HepG2 (cell line): ENCODE results near the gene TMEM273. TPM values are rescaled to one million over a fixed set of nuclear protein-coding genes. Genes with fewer than 3 reads are reported as not detected.

Experiments
- ATAC-seq: fragments of 200-7000 bp; cut with Tn5 transposase; 3 replicates; pipeline ENCODE4 v1.9.1; 2020; ENCODE audit warnings: mild to moderate bottlenecking, moderate library complexity
- BruUV-seq: library from RNA; stranded (reverse); fragments of 400-500 nt; replicated peaks from 2 replicates; lab custom pipeline; 2021; lab: Mats Ljungman, UMichigan
- CTCF ChIA-PET: fragments of 300-600 bp; formaldehyde crosslinking; extraction: SDS; loops from one replicate; lab custom pipeline; 2021; ENCODE audit warnings: low total read pairs, inconsistent platforms, low intra/inter-chr PET ratio; lab: Yijun Ruan, JAX
- POLR2A ChIA-PET: fragments of 350-600 bp; sonication (Branson Sonifier 250); formaldehyde crosslinking; loops from one replicate; lab custom pipeline; 2020; ENCODE audit warnings: antibody characterized with exemption, inconsistent platforms; lab: Yijun Ruan, JAX
- DNase-seq: peaks from one replicate; pipeline ENCODE4 v3.0.0-alpha.2; 2015; ENCODE audit warnings: low spot score
- FAIRE-seq: peaks from 3 replicates; lab custom pipeline; 2011; peaks lifted over from hg19 to GRCh38; lab: Jason Lieb, UNC
- H2AFZ ChIP-seq: one replicate; pipeline ENCODE4 v1.6.1; 2011; ENCODE audit warnings: low read length, inconsistent platforms
- H3K27ac ChIP-seq: fragments of 300-600 bp; 3 replicates; pipeline ENCODE4 v1.8.0; 2011; ENCODE audit warnings: mixed run types, mild to moderate bottlenecking, mixed read lengths, low read length, inconsistent platforms; ENCODE audit not compliant: insufficient read depth; ENCODE audit errors: extremely low read length
- H3K27me3 ChIP-seq, 2 experiments: fragments of 200-600 bp in 1 of 2; 2 replicates in 1 of 2; 3 replicates in 1 of 2; pipeline versions ENCODE4 v1.6.0 to v1.8.0; 2011; ENCODE audit warnings: low read length in 2 of 2, mild to moderate bottlenecking in 2 of 2, moderate library complexity in 2 of 2, inconsistent platforms in 1 of 2; ENCODE audit not compliant: insufficient read depth in 2 of 2, control insufficient read depth in 1 of 2
- H3K36me3 ChIP-seq, 2 experiments: fragments of 200-600 bp in 1 of 2; replicated peaks in 1 of 2; 2 replicates in 1 of 2; 3 replicates in 1 of 2; pipeline versions ENCODE4 v1.5.1 to v1.8.0; 2011; ENCODE audit warnings: low read length in 2 of 2, inconsistent platforms in 1 of 2; ENCODE audit not compliant: insufficient read depth in 2 of 2, control insufficient read depth in 1 of 2
- H3K4me1 ChIP-seq: 2 replicates; pipeline ENCODE4 v1.5.1; 2012; ENCODE audit warnings: low read length, inconsistent platforms; ENCODE audit not compliant: insufficient read depth
- H3K4me2 ChIP-seq: 2 replicates; pipeline ENCODE4 v1.6.0; 2011; ENCODE audit warnings: low read depth, low read length, inconsistent platforms
- H3K4me3 ChIP-seq, 3 experiments: fragments of 200-600 bp in 1 of 3; sonication (generic), shearing (Covaris generic) in 1 of 3; replicated peaks in 1 of 3; 2 replicates each; pipeline ENCODE4 v1.5.1; 2011 to 2016; ENCODE audit warnings: low read length in 3 of 3, inconsistent platforms in 2 of 3, low read depth in 2 of 3, mild to moderate bottlenecking in 2 of 3, control low read depth in 1 of 3, mixed read lengths in 1 of 3; ENCODE audit not compliant: insufficient read depth in 1 of 3
- H3K79me2 ChIP-seq: one replicate; pipeline ENCODE4 v1.6.1; 2011; ENCODE audit warnings: low read length, inconsistent platforms; ENCODE audit not compliant: insufficient read depth
- H3K9ac ChIP-seq: 2 replicates; pipeline ENCODE4 v1.6.0; 2011; ENCODE audit warnings: mild to moderate bottlenecking, low read depth, low read length, inconsistent platforms; ENCODE audit not compliant: insufficient read depth
- H3K9me3 ChIP-seq: 2 replicates; pipeline ENCODE4 v1.5.1; 2012; ENCODE audit warnings: mild to moderate bottlenecking, low read length
- H4K20me1 ChIP-seq: 2 replicates; pipeline ENCODE4 v1.6.0; 2011; ENCODE audit warnings: inconsistent platforms, mild to moderate bottlenecking, low read length, moderate library complexity; ENCODE audit not compliant: insufficient read depth
- ARNTL ChIP-seq: sonication (generic); formaldehyde crosslinking; IDR thresholded peaks from 2 replicates; pipeline ENCODE4 v1.4.0; 2020; ENCODE audit warnings: mild to moderate bottlenecking, missing genetic modification reagents
- MAFK ChIP-seq, 2 experiments: IDR thresholded peaks in 1 of 2; conservative IDR thresholded peaks in 1 of 2; 2 replicates each; pipeline ENCODE4 v1.6.1; 2011; ENCODE audit warnings: improper control_type of control experiment in 2 of 2, low read length in 2 of 2
- PATZ1 ChIP-seq: sonication (generic); formaldehyde crosslinking; IDR thresholded peaks from 2 replicates; pipeline ENCODE4 v1.4.0; 2020; ENCODE audit warnings: missing genetic modification reagents
- SMC3 ChIP-seq: IDR thresholded peaks from 2 replicates; pipeline ENCODE4 v1.6.1; 2011; ENCODE audit warnings: low read length, improper control_type of control experiment
- SNAPC2 ChIP-seq: sonication (generic); formaldehyde crosslinking; IDR thresholded peaks from 2 replicates; pipeline ENCODE4 v1.8.1; 2022; ENCODE audit warnings: mild to moderate bottlenecking, missing genetic modification reagents
- SP140L ChIP-seq: sonication (generic); formaldehyde crosslinking; IDR thresholded peaks from 2 replicates; pipeline ENCODE4 v1.4.0; 2020; ENCODE audit warnings: missing genetic modification reagents, borderline replicate concordance
- TCF7L2 ChIP-seq: IDR thresholded peaks from 2 replicates; pipeline ENCODE4 v1.6.1; 2011; ENCODE audit warnings: mild to moderate bottlenecking, low read depth, low read length, moderate library complexity
- THAP11 ChIP-seq: IDR thresholded peaks from 2 replicates; pipeline ENCODE4 v1.6.1; 2016; ENCODE audit warnings: missing biosample characterization, missing genetic modification reagents
- TRIM24 ChIP-seq: sonication (generic); formaldehyde crosslinking; IDR thresholded peaks from 2 replicates; pipeline ENCODE4 v1.8.0; 2022; ENCODE audit warnings: mild to moderate bottlenecking, missing genetic modification reagents
- ZNF205 ChIP-seq: IDR thresholded peaks from 2 replicates; pipeline ENCODE4 v1.6.1; 2018; ENCODE audit warnings: missing biosample characterization, missing genetic modification reagents
- ZNF333 ChIP-seq: sonication (generic); formaldehyde crosslinking; IDR thresholded peaks from 2 replicates; pipeline ENCODE4 v1.4.0; 2020; ENCODE audit warnings: mild to moderate bottlenecking, missing genetic modification reagents, borderline replicate concordance
- ZNF503 ChIP-seq: sonication (generic); formaldehyde crosslinking; IDR thresholded peaks from 2 replicates; pipeline ENCODE4 v1.4.0; 2020; ENCODE audit warnings: missing genetic modification reagents
- ZNF563 ChIP-seq: sonication (generic); formaldehyde crosslinking; IDR thresholded peaks from 2 replicates; pipeline ENCODE4 v1.8.0; 2022; ENCODE audit warnings: mild to moderate bottlenecking, moderate library complexity, missing genetic modification reagents
- ZNF792 ChIP-seq: IDR thresholded peaks from 2 replicates; pipeline ENCODE4 v1.6.1; 2016
- WGBS: methylation state at CpG from one replicate; pipeline ENCODE4 v1.1.6; 2017; ENCODE audit warnings: low lambda C conversion rate; 5-methylcytosine and 5-hydroxymethylcytosine counted together
- in situ Hi-C: cut with HindIII; loops from 2 replicates; pipeline ENCODE4 v1.10.0; 2017; ENCODE audit warnings: low pct_unique_long_range_greater_than_20kb; ENCODE audit not compliant: extremely low pct_ligation_motif_present
- intact Hi-C: fragments of 100-400 bp; cut with micrococcal nuclease; formaldehyde crosslinking; loops from one replicate; pipeline ENCODE4 v1.10.0; 2022; ENCODE audit not compliant: unreplicated experiment
- polyA plus RNA-seq, 8 experiments: library from polyadenylated mRNA; depleted of rRNA in 3 of 8; stranded (reverse) in 7 of 8; unstranded in 1 of 8; fragments of >200 nt; fragmentation: Illumina TruSeq in 4 of 8; extraction: Trizol in 4 of 8; gene quantifications; 2 replicates each; pipeline versions ENCODE4 v1.2.1 to v1.2.3, GENCODE V29; 2011 to 2016; ENCODE audit warnings: low read depth in 4 of 8, missing spikeins in 1 of 8, mixed read lengths in 1 of 8; ENCODE audit not compliant: insufficient read depth in 1 of 8
- total RNA-seq, 5 experiments: library from RNA; depleted of rRNA; stranded (reverse); fragments of >200 nt; fragmentation: Illumina TruSeq; extraction: Trizol; gene quantifications; 2 replicates each; pipeline ENCODE4 v1.2.3, GENCODE V29; 2016; ENCODE audit warnings: low read depth in 1 of 5

The TMEM273 gene
- total and polyA plus RNA-seq, 2 of the 13 experiments (the other 11 are each of a cell fraction or from before 2014, with no cell fraction given): not detected

DNA sequence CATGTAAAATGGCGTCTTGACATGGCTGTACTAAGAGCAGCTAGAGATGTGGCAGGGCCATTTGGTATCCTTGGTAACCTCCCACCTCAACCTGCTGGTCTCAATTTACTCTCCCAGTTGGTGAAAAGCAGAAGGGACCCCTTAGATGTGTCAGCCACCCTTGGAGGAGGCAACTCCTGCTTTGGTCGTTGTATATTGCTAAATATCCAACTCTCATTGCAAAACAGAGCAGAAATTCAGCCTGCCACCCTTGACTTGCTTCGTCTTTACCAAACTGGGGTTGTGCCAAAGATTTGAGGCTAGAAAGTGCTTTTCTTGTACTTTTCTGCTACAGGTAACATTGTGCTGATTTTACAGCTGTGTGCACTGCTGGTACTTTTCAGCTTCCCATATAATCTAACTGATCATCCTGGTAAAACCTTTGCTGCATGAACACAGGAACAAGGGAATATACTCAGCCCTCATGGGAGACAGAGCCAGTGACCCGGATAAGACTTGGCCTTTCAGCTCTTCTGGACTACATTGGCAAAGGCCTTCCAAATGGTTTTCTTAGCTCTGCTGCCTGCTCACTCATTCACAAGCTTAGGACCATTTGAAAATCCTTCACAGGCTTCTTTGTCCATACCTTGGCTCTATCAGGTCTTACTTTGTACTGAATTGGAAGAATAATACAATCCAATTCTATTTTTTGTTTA lies 70.7 kb downstream of the TMEM273 start:
- 34% methylated on average over 4 of the region's 4 CpGs for WGBS
- H3K36me3 ChIP-seq: no peaks in the 10 kb centered on the region
- H3K4me2 ChIP-seq: no peak overlapping the region
- H3K4me3 ChIP-seq: no peak overlapping the region
- H3K9me3 ChIP-seq: no peaks in the 10 kb centered on the region
- H4K20me1 ChIP-seq: no peaks in the 10 kb centered on the region
- no peaks in the 10 kb centered on the region for H3K4me1 ChIP-seq
- ChIA-PET CTCF (no interaction called here), POLR2A (no interaction called here)
- H3K27ac ChIP-seq: no peak overlapping the region
- ATAC-seq (no peak), DNase-seq (no peak), FAIRE-seq (no peak)
- no peak overlapping the region for H3K9ac ChIP-seq
- TF ChIP-seq TRIM24 (CRISPR knock-in tag) (no peak), MAFK (conservative IDR thresholded peaks at IDR 0.05 in 1 of 2, IDR thresholded peaks at IDR 0.05 in 1 of 2; ENCODE audit: low read length in 2 of 2) (peak in 1 of 2 experiments; percentile 26; a peak in 1 of 4 replicates)
- no peaks in the 10 kb centered on the region for H3K79me2 ChIP-seq
- intact Hi-C loops: no loop called here
- in situ Hi-C loops: no loop called here
- no peak overlapping the region for H2AFZ ChIP-seq
- H3K27me3 ChIP-seq: peaks cover 0 to 8% of the 10 kb centered on the region in 2 experiments; a peak in 2 of 5 replicates
- BruUV-seq: no TSS peak

- intact Hi-C loops (no loop called here), in situ Hi-C loops (no loop called here)
- H3K4me2 ChIP-seq: no peak overlapping the region
- no peak overlapping the region for H3K4me3 ChIP-seq
- H3K9me3 ChIP-seq: no peaks in the 10 kb centered on the region
- POLR2A ChIA-PET: no interaction called here
- no peak overlapping the region for H2AFZ ChIP-seq
- no peaks in the 10 kb centered on the region for H3K79me2 ChIP-seq
- CTCF ChIA-PET: no interaction called here
- peaks cover 2 to 8% of the 10 kb centered on the region in 2 experiments; a peak in 2 of 5 replicates for H3K27me3 ChIP-seq
- no peak overlapping the region for H3K27ac ChIP-seq
- H3K9ac ChIP-seq: no peak overlapping the region
- no TSS peak for BruUV-seq
- no peaks in the 10 kb centered on the region for H3K36me3 ChIP-seq
- H3K4me1 ChIP-seq: no peaks in the 10 kb centered on the region
- DNase-seq (no peak), ATAC-seq (no peak; the same call in 1 of the 3 replicates), FAIRE-seq (no peak)
- H4K20me1 ChIP-seq: no peaks in the 10 kb centered on the region
- whole genome bisulfite sequencing: 13% methylated on average over 5 of the region's 5 CpGs
- TF ChIP-seq ZNF333 (no peak), ZNF503 (CRISPR knock-in tag) (no peak), ZNF563 (CRISPR knock-in tag) (no peak), TCF7L2 (no peak), ZNF205 (no peak), SP140L (CRISPR knock-in tag) (no peak), ZNF792 (CRISPR knock-in tag) (no peak), PATZ1 (CRISPR knock-in tag) (no peak), ARNTL (CRISPR knock-in tag) (no peak), SMC3 (no peak), THAP11 (no peak), SNAPC2 (CRISPR knock-in tag) (no peak)
Observed at GRCh38 chr10:49116509-49117375, 71.4 kb downstream of the TMEM273 start.
